Neural cell (in vitro differentiated cells): ENCODE data around the gene AK3.

ENCODE experiments used
- EZH2 ChIP-seq: fragments of 200-600, 300-800 bp; shearing (Covaris generic), sonication (generic); IDR thresholded peaks from 2 replicates; pipeline ENCODE4 v1.6.1; 2014; ENCODE audit warnings: antibody characterized with exemption, low read length, borderline replicate concordance, mild to moderate bottlenecking; ENCODE audit not compliant: insufficient read depth, poor library complexity, severe bottlenecking
- RAD21 ChIP-seq: fragments of 450-650 bp; conservative IDR thresholded peaks from 2 replicates; pipeline ENCODE4 v1.6.1; 2014; ENCODE audit warnings: antibody characterized with exemption, mild to moderate bottlenecking, moderate library complexity
- TF ChIP-seq, protein P1 (sequence below): fragments of 450-650 bp; IDR thresholded peaks from 2 replicates; pipeline ENCODE4 v1.5.1; 2014; ENCODE audit warnings: antibody characterized with exemption, mild to moderate bottlenecking, moderate library complexity; ENCODE audit not compliant: poor library complexity, severe bottlenecking

DNA sequence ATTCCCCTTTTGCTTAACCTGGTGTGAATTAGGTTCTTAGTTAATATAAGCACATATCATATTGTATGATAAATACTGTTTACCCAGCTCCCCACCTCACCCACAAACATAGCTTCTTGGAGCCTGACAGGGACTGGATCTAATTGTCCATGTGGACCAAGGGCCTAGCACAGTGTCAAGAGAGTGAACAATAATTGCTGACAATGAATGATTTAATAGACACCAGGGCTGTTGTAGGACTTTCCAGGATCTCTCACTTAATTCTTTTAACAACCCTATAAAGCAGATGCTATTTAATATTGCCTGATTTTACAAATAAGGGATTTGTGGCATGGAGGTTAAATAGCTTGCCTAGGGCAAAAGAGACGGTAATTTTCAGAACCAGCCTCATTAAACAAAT lies 24.8 kb downstream of the AK3 start:
- TF ChIP-seq, protein P1, sequence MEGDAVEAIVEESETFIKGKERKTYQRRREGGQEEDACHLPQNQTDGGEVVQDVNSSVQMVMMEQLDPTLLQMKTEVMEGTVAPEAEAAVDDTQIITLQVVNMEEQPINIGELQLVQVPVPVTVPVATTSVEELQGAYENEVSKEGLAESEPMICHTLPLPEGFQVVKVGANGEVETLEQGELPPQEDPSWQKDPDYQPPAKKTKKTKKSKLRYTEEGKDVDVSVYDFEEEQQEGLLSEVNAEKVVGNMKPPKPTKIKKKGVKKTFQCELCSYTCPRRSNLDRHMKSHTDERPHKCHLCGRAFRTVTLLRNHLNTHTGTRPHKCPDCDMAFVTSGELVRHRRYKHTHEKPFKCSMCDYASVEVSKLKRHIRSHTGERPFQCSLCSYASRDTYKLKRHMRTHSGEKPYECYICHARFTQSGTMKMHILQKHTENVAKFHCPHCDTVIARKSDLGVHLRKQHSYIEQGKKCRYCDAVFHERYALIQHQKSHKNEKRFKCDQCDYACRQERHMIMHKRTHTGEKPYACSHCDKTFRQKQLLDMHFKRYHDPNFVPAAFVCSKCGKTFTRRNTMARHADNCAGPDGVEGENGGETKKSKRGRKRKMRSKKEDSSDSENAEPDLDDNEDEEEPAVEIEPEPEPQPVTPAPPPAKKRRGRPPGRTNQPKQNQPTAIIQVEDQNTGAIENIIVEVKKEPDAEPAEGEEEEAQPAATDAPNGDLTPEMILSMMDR = no peak
- TF ChIP-seq EZH2 (no peak), RAD21 (no peak)
